ENCODE data around the gene TFCP2.

The TFCP2 gene

GRCh38 chr12:51199366-51199945 is 26.5 kb upstream of the TFCP2 start:
- TF ChIP-seq CTCF (IDR thresholded peaks at IDR 0.05; ENCODE audit: low read depth, low read length, missing control alignments) = no peak
- Histone ChIP-seq H3K36me3 (replicated peaks) (no peaks in the 10 kb centered on the region), H3K4me3 (ENCODE audit: low read depth, low read length) (no peak overlapping the region), H3K27ac (no peak overlapping the region), H3K27me3 (replicated peaks) (no peaks in the 10 kb centered on the region)
- DNase-seq = no peak
- in situ Hi-C loops (cut with HindIII; ENCODE audit: low pct_ligation_motif_present, low sequenced_read_pairs) = no loop called here

GRCh38 chr12:51198568-51199365 is 25.8 kb upstream of the TFCP2 start:
- DNase-seq = no peak
- H3K27me3 ChIP-seq (replicated peaks) = no peaks in the 10 kb centered on the region
- H3K4me3 ChIP-seq (ENCODE audit: low read depth, low read length) = no peak overlapping the region
- in situ Hi-C loops (cut with HindIII; ENCODE audit: low pct_ligation_motif_present, low sequenced_read_pairs) = no loop called here
- TF ChIP-seq CTCF (IDR thresholded peaks at IDR 0.05; ENCODE audit: low read depth, low read length, missing control alignments) = no peak
- H3K36me3 ChIP-seq (replicated peaks) = no peaks in the 10 kb centered on the region
- no peak overlapping the region for H3K27ac ChIP-seq

GRCh38 chr12:51197736-51198567 is 25.0 kb upstream of the TFCP2 start:
- TF ChIP-seq CTCF (IDR thresholded peaks at IDR 0.05; ENCODE audit: low read depth, low read length, missing control alignments) = no peak

GRCh38 chr12:51196547-51196946 is 23.6 kb upstream of the TFCP2 start:
- H3K27me3 ChIP-seq (replicated peaks) = no peaks in the 10 kb centered on the region
- in situ Hi-C loops (cut with HindIII; ENCODE audit: low pct_ligation_motif_present, low sequenced_read_pairs) = no loop called here
- TF ChIP-seq CTCF (IDR thresholded peaks at IDR 0.05; ENCODE audit: low read depth, low read length, missing control alignments) = no peak
- no peak overlapping the region for H3K27ac ChIP-seq
- H3K36me3 ChIP-seq (replicated peaks) = no peaks in the 10 kb centered on the region
- H3K4me3 ChIP-seq (ENCODE audit: low read depth, low read length) = no peak overlapping the region
- no peak for DNase-seq

More at GRCh38 chr12:51197736-51198567, 25.0 kb upstream of the TFCP2 start:
- no peaks in the 10 kb centered on the region for H3K36me3 ChIP-seq (replicated peaks)
- no peak overlapping the region for H3K27ac ChIP-seq
- no peaks in the 10 kb centered on the region for H3K27me3 ChIP-seq (replicated peaks)
- DNase-seq = no peak
- in situ Hi-C loops (cut with HindIII; ENCODE audit: low pct_ligation_motif_present, low sequenced_read_pairs) = no loop called here
- no peak overlapping the region for H3K4me3 ChIP-seq (ENCODE audit: low read depth, low read length)

GRCh38 chr12:51195841-51196240 is 22.9 kb upstream of the TFCP2 start:
- H3K36me3 ChIP-seq (replicated peaks) = no peaks in the 10 kb centered on the region
- H3K27me3 ChIP-seq (replicated peaks) = no peaks in the 10 kb centered on the region
- no peak overlapping the region for H3K4me3 ChIP-seq (ENCODE audit: low read depth, low read length)
- no peak for DNase-seq
- no peak overlapping the region for H3K27ac ChIP-seq
- in situ Hi-C loops (cut with HindIII; ENCODE audit: low pct_ligation_motif_present, low sequenced_read_pairs) = no loop called here
- no peak for TF ChIP-seq CTCF (IDR thresholded peaks at IDR 0.05; ENCODE audit: low read depth, low read length, missing control alignments)
